GM12874 (cell line): ENCODE data around the gene DIS3L2.

Experiments
- CTCF ChIP-seq: IDR thresholded peaks from 2 replicates; pipeline ENCODE4 v1.5.1; 2011; ENCODE audit warnings: low read depth, mild to moderate bottlenecking, control low read depth, low read length, moderate library complexity; ENCODE audit not compliant: insufficient read depth

DIS3L2 gene

GRCh38 chr2:232278534-232278933 lies 317.0 kb downstream of the DIS3L2 start:
- TF ChIP-seq CTCF = no peak

DNA sequence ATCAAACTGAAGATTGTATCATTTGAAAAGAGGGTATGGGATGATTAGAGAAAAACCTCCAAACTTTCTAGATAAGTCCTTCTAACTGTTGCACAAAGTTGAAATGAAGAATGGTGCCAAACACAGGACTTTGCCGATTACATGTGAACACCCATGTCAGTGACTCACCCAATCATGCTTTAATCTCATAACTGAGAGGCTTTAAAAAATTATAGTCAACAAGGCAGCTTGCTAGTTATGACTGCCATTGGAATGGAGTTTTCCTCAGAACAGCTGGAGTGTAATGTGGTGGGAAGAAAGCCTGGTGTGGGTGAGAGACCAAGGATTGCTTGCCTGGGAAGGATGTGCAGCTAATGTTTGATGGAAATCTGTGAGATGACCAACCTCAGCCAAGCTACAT lies 318.8 kb downstream of the DIS3L2 start:
- TF ChIP-seq CTCF = no peak

DNA sequence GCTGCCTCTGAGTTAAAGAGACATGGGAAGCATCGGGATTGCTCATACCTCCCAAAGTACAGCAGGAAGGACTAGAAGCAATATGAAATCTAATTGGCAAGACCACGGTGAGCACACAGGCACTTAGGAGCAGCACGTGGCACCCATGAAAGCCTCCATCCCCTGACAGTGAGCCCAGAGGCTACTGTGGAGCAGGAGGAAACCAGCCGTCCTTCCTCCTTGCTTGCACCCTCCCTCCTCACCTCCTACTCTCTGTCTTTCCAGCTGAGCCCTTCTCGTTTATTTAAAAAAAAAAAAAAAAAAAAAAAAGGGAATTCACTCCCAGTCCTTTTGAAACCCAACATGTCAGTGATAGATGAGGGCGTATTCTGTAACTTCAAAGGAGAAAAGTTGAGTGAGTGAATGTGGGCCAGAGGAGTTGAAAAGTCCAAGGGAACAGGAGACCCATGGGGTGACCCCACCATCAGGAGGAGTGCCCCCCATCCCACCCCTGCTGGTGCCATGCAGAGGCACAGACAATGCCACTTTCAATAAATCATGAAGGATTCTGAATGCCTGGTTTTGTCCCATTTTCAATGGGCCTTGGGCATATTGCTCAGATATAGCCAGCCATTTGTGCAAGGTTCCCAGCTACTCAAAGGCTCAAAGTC lies 320.5 kb downstream of the DIS3L2 start:
- no peak for TF ChIP-seq CTCF

- no peak for TF ChIP-seq CTCF
Measured at GRCh38 chr2:232282508-232283055, 321.1 kb downstream of the DIS3L2 start.

- no peak for TF ChIP-seq CTCF
Measured at GRCh38 chr2:232286001-232286868, 324.7 kb downstream of the DIS3L2 start.

- TF ChIP-seq CTCF = no peak
Measured at GRCh38 chr2:232287316-232287715, 325.8 kb downstream of the DIS3L2 start.

DNA sequence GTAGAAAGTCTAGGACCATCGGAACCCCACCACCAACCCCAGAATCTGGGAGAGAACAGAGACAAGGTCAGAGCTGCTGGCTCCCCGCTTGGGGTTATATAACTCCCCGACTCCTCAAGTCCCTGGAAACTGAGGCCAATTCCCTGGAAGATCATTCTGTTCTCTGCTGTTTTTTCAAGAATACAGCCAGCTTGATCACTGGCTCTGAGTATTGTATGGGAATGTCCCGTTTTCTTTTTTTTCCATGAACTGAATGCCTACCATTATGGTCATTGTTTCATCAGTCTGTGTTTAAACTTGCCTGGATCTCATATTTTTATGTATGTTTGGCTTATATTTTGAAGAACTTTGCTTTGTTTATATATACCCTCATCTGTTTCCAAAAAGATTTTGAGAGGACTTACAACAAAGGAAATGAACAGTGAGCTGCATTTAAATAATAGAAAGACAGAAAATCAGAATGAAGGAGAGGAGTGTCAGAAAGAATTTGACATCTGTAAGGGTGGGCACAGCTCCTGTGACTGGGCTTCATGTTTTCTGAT lies 327.0 kb downstream of the DIS3L2 start:
- TF ChIP-seq CTCF = no peak
